GM12892 (cell line): ENCODE data around the gene FCRL6.

Source experiments
- DNase-seq: peaks from one replicate; pipeline ENCODE4 v3.0.0; 2011; ENCODE audit not compliant: insufficient read length
- FAIRE-seq: peaks from 2 replicates; lab custom pipeline; 2011; peaks lifted over from hg19 to GRCh38; lab: Jason Lieb, UNC
- POLR2A ChIP-seq: IDR thresholded peaks from 2 replicates; pipeline ENCODE4 v1.6.1; 2011; ENCODE audit warnings: low read depth, low read length, control low read depth
- POLR2AphosphoS5 ChIP-seq: IDR thresholded peaks from 2 replicates; pipeline ENCODE4 v1.6.1; 2011; ENCODE audit warnings: low read depth, low read length, control low read depth
- TAF1 ChIP-seq: IDR thresholded peaks from 2 replicates; pipeline ENCODE4 v1.6.1; 2011; ENCODE audit warnings: low read depth, mild to moderate bottlenecking, control low read depth, low read length, borderline replicate concordance

FCRL6 gene

DNA sequence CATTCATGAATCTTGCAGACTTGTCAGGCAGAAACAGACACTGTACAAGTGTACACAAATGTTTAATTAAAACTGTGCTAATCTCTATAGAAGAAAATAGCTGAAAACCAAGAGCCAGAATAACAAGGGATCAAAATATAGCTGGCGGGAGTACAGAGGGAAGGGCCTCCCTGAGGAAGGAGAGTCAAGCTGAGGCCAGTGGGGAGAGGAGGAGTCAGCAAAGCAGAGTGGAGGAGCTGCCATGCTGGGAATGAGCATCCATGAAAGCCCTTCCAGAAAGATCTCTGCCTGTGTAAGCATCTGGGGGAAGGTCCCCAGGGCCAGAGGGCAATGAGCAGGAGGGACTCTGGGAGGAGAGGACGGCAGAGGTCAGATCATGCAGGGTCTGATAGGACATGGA, 39.6 kb downstream of the FCRL6 start:
- FAIRE-seq (no peak), DNase-seq (no peak)
- TF ChIP-seq TAF1, result no peak
- no peak for TF ChIP-seq POLR2A
- TF ChIP-seq POLR2AphosphoS5, result no peak

DNA sequence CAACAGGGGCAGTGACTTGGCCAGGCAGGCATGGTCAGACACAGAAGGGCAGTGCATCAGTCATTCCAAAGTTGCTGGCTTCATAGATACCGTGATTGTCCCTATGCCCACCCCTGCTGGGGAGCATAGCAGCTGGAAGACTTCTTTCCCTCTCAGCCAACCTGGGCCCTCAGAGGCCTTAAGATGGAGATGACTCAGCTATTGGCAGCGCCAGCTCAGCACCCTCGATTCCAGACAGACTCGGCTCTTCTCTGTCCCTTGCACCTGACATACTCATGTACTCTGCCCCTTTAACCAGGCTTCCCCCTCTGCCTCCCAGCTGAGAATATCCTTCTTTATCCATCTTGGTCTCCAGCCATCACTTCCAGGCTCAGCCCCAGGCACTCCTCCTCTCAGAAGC, 41.3 kb downstream of the FCRL6 start:
- FAIRE-seq (no peak), DNase-seq (no peak)
- TF ChIP-seq TAF1 (no peak), POLR2AphosphoS5 (no peak), POLR2A (no peak)

GRCh38 chr1:159845751-159846629, 43.8 kb downstream of the FCRL6 start:
- no peak for TF ChIP-seq POLR2A
- no peak for TF ChIP-seq TAF1
- no peak for TF ChIP-seq POLR2AphosphoS5
- FAIRE-seq (no peak), DNase-seq (no peak)

DNA sequence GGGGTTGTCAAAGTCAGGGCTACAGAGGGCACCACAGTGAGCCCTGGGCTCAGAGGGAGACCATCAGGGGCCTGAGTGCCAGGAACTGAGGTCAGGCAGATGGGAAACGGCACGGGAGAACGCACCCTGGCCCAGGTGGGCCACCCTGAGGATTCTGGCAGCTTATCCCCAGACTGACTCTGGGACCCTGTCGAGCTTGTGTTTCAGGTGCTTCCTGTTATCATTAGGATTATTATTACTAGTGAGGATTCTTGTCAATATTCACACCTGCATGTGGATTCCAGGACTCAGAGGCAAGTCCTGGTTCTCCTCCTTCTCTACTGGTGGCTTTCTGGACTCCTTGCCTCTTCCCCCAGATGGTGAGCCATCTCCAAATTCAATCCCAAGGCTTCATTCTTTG, 45.1 kb downstream of the FCRL6 start:
- TF ChIP-seq POLR2AphosphoS5 (no peak), TAF1 (no peak), POLR2A (no peak)
- DNase-seq (no peak), FAIRE-seq (no peak)

DNA sequence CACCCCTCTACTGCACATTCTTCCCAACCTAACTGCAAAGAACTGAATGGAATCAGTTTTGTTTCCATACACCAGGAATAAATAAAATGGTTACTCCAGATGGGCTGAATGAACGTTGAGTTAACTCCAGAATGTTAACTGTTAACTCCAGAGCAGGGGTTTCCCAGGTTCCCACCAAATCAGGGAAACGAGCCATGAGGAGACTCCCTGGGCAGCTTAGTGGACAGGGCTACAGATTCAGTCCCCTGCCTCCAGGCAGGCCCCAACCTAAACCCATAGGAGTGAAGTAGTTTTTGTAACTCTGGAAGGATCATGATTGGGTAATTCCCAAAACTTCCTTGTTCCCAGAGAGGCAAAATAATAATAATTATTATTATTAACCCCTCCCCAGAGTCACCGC, 46.2 kb downstream of the FCRL6 start:
- DNase-seq, result no peak
- TF ChIP-seq POLR2A, result no peak
- FAIRE-seq, result no peak

- TF ChIP-seq POLR2AphosphoS5 (no peak), POLR2A (no peak), TAF1 (no peak)
- no peak for DNase-seq
- no peak for FAIRE-seq
Measured at GRCh38 chr1:159849626-159850366, 47.6 kb downstream of the FCRL6 start.

GRCh38 chr1:159851407-159851806, 49.2 kb downstream of the FCRL6 start:
- FAIRE-seq, result no peak
- no peak for DNase-seq
- TF ChIP-seq POLR2AphosphoS5, result no peak
- TF ChIP-seq TAF1, result no peak
- no peak for TF ChIP-seq POLR2A

DNA sequence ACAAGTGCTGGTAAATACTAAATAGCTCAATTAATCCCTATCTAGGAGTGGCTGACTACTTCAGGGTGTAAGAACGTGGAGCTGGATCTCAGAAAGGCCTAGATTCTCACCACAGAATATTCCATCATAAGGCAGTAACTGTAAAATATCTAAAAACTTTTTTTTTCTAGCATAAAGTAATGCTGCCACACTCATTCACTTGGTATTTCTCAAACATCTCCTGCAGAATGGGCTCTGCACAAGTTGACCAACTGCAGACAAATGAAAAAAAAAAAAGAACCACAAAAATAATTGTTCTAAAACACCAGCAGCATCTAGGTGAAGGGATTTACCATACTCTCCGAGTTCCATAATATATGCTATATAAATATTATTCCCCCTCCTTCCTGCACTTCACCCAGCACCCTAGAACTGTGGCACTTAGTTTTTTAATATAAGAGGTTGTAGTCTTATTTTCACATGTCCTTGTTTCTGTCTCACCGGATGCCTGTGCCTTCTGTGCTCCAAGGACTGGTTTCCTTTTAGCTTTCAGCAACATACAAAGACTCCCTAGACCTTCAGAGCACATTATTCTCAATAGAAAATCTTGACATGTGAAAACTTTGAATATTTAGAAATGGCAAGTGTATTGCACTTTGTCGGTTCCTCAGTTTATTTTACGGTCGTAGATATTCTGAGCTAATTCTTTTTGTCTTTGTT, 51.4 kb downstream of the FCRL6 start:
- DNase-seq (no peak), FAIRE-seq (no peak)
- TF ChIP-seq POLR2A (no peak), POLR2AphosphoS5 (no peak)

- FAIRE-seq (no peak), DNase-seq (no peak)
- TF ChIP-seq POLR2A, result no peak
- no peak for TF ChIP-seq TAF1
- no peak for TF ChIP-seq POLR2AphosphoS5
Measured at GRCh38 chr1:159854116-159854692, 52.0 kb downstream of the FCRL6 start.

DNA sequence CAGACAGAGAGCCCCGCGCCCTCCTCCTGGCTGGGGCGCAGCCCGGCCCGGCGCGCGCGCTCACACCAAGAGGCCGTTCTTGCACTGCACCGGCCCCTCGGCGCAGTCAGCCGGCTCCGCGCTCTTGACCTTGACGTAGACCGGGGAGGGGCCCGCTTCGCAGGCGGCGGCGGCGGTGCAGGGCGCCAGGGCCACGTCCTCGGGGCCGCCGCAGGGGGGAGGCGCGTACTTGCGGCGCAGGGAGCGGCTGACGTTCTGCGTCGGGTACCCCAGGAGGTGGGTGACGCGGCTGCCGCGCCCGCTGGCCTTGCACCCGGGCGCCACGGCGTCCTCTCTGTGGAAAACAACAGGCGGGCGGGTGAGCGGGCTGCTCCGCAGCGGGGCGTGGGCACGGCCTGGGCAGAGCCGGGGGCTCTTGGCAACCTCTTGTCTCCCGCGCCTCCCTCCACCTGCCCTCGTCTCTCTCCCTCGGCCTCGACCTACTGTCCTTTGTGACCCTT, 52.6 kb downstream of the FCRL6 start:
- DNase-seq, result no peak
- no peak for FAIRE-seq
- TF ChIP-seq TAF1 (no peak), POLR2A (no peak), POLR2AphosphoS5 (no peak)

- no peak for DNase-seq
- TF ChIP-seq TAF1 (no peak), POLR2A (no peak), POLR2AphosphoS5 (no peak)
- FAIRE-seq, result no peak
Measured at GRCh38 chr1:159855709-159856108, 53.5 kb downstream of the FCRL6 start.
